Choroid plexus epithelial cell (primary cell): ENCODE data around the gene SLC35F4.
"Not testable (repeated sequence)": the region's sequence is repeated elsewhere in the genome, so short reads cannot be mapped to it uniquely, and the experiment has no call there.

Experiments
- DNase-seq: peaks from one replicate; pipeline ENCODE4 v3.0.0-alpha.2; 2010; ENCODE audit warnings: low read depth
- H3K4me3 ChIP-seq: 2 replicates; pipeline ENCODE4 v1.5.1; 2011; ENCODE audit warnings: low read depth, mild to moderate bottlenecking, control low read depth, low read length, moderate library complexity
- TF ChIP-seq, protein P1 (sequence below): conservative IDR thresholded peaks from 2 replicates; pipeline ENCODE4 v1.5.1; 2011; ENCODE audit warnings: low read depth, mild to moderate bottlenecking, control low read depth, inconsistent platforms, low read length, moderate library complexity

The SLC35F4 gene

DNA sequence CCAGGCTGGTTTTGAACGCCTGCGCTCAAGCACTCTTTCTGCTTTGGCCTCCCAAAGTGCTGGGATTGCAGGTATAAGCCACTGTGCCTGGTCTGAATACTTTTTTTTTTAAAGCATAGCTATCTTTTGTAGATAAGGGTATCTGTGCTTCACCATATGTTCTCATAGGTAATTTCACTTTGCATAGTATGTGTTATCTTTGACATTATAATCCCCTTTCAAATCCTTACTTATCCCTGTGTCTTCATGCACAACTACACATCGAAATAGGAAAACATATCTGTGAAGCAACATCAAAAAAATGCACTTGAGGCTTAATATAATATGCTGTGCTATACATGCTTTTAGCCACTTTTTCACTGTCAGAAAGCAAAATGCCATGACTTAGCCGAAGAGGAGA is 94.1 kb downstream of the SLC35F4 start:
- DNase-seq: no peak
- TF ChIP-seq, protein P1, sequence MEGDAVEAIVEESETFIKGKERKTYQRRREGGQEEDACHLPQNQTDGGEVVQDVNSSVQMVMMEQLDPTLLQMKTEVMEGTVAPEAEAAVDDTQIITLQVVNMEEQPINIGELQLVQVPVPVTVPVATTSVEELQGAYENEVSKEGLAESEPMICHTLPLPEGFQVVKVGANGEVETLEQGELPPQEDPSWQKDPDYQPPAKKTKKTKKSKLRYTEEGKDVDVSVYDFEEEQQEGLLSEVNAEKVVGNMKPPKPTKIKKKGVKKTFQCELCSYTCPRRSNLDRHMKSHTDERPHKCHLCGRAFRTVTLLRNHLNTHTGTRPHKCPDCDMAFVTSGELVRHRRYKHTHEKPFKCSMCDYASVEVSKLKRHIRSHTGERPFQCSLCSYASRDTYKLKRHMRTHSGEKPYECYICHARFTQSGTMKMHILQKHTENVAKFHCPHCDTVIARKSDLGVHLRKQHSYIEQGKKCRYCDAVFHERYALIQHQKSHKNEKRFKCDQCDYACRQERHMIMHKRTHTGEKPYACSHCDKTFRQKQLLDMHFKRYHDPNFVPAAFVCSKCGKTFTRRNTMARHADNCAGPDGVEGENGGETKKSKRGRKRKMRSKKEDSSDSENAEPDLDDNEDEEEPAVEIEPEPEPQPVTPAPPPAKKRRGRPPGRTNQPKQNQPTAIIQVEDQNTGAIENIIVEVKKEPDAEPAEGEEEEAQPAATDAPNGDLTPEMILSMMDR: no peak
- no peak overlapping the region for H3K4me3 ChIP-seq

DNA sequence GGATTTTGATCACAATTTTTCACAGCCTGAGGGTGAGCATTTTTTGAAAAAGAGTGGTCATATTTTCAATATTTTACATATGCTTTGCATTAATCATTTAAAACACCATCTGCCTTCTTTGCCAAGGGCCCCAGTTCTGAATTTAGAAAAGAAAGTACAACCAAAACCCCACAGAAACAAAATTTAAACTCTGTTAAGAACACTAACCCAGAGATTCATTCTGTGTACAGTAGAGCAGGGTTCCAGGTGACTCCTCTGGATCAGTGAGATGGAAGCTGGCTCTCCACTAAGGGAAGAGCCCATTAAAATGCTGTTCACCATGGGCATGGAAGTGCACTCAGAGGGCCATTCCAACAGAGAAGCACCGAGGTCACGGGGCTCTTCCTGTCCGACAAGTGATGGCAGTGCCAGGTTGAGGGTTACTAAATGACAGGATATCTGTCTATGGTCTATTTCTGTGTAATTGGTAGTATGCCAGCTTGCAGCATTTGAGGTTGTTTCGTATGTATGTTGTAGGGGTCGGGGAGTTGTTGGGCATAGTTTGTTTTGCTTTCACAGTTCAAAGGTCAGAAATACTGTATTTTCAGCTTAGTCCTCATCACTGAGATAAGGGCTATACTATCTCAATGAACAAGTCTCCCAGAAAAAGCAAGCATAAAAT is 95.9 kb downstream of the SLC35F4 start:
- DNase-seq: no peak
- H3K4me3 ChIP-seq: no peak overlapping the region
- TF ChIP-seq, protein P1: no peak

DNA sequence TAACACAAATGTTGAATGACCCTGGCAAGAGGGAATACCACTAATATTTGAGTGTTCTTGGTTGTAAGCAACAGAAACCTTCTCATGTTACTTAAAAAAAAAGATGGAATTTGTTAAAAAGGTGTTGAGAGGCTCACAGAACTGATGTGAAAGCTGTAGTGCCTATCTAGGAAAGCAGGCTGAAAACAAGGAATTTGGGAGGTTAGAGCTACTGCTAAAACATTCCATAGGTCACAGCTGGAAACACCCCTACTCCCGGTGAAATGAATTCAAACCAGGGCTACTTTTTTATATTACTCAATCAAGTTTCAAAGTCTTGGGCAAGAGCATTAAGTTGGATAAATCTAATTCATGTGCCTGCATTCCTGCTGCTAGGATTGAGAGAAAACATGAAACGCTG is 104.1 kb downstream of the SLC35F4 start:
- H3K4me3 ChIP-seq: no peak overlapping the region
- TF ChIP-seq, protein P1: no peak
- DNase-seq: no peak

DNA sequence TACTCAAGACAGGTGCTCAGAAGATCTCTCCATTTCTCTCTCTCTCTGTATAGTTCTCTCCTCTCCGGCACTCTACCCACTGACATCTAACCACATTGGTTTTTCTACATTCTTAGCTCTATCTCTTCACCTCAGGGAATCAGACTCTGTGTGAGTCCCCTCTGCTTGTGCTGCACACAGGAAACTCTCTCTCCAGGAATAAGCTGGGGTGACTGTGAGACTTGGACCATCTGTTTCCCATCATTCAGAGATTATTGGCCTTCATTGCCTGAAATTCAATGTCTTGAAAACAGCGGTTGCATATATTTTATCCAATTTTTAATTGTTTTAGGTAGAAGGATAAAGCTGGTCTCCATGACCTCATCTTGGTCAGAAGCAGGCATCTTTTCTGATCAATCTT is 105.0 kb downstream of the SLC35F4 start:
- H3K4me3 ChIP-seq: no peak overlapping the region
- DNase-seq: no peak
- TF ChIP-seq, protein P1: no peak

DNA sequence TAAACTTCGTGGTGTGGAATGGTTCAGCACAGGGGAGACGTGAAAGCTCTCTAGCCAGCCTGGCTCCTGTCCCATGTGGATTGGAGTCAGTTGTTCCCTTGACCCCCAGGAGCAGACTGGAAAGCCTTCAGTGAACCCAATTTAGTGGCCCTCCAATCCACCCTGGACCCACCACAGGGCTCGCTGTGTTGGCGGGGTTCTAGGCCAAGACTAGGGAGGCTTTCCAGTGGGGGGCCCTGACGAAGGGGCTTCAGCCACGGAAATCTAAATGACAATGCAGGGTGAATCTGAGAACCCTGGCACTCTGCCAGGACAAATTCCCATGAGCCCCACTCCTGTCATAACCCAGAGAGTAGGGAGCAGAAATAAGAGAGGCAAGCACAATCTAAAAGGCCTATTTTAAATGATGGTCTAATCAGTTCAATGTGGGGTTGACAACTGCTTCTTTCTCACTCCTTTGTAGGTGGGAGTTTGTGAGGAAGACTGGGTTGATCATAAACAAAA is 110.8 kb downstream of the SLC35F4 start:
- no peak for DNase-seq
- no peak overlapping the region for H3K4me3 ChIP-seq
- TF ChIP-seq, protein P1: no peak

DNA sequence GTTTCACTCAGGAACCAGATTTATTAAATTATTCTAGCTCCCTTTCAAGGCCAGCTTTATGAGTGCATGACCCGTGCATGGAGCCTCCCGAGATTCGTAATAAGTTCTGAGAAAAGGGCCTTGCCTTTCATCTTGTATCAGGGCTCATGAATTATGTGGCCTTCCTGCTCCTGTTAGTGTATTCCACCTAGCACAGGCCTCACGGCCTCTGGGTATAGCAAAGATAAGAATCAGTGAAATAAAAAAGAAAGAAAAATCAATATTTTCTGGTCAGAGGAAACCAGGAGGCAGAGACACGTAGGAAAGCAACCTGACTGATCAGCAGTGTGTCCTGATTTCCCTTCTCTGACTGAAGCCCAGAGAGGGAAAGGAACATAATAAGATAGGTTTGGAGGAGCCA is 111.4 kb downstream of the SLC35F4 start:
- DNase-seq: no peak
- H3K4me3 ChIP-seq: no peak overlapping the region
- TF ChIP-seq, protein P1: no peak

DNA sequence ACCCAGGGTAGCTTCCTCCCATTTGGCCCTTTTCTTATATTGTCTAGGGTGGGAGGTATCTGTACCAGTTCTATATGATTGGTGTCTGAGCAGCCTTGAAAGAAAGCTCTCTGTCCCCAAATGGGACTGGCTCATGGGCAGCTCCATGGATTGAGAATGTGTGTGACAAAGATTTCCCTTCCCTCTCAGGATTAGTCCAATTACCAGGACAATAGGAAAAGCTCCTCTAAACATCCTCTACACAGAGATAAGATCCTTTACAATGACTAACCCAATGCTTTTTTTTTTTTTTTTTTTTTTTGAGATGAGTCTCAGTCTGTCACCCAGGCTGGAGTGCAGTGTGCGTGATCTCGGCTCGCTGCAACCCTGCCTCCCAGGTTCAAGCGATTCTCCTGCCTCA is 112.1 kb downstream of the SLC35F4 start:
- H3K4me3 ChIP-seq: no peak overlapping the region
- no peak for DNase-seq
- TF ChIP-seq, protein P1: no peak

DNA sequence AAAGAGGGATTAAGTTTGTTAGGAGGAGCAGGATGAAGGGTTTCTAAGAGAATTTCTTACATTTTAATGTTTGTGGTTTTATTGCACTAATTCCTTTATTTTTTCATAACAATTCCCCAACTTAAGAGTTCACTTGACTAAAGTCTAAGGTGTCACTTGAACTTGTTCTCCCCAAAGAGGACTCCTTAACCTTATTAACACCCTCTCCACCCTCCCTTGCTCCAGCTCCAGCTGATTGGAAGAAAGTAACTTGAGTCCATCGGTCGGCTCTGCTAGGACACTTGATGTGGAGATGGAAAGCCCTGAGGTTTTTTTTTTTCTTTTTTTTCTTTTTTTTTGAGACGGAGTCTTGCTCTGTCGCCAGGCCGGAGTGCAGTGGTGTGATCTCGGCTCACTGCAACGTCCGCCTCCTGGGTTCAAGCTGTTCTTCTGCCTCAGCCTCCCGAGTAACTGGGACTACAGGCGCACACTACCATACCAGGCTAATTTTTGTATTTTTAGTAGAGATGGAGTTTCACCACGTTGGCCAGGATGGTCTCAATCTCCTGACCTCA is 113.7 kb downstream of the SLC35F4 start:
- not testable (repeated sequence) for DNase-seq, H3K4me3 ChIP-seq
